Measurements from ENCODE around the gene KLHL2. TPM values are rescaled to one million over a fixed set of nuclear protein-coding genes. Genes with fewer than 3 reads are reported as not detected.

KLHL2 gene
- total RNA-seq, 2 experiments from 2014 or later: 22.2 to 27.0 TPM

DNA sequence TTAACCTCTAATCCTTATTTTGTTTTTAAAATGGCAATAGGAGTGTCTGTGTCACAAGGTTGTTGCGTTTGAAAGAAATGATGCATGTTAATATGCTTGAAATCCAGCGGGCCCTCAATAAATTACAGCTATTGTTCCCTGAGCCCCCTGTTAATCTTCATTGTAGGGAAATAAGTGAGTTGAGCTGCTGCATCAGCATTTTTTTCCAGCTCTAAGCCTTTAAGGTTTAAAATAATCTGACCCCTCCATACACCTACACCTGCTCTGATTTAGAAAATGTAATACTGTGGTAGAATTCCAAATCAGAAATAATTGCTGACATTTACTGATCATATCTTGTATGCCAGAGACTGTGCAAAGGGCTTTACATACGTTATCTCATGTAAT lies 117.5 kb downstream of the KLHL2 start:
- peaks cover 17% of the 10 kb centered on the region for H3K4me1 Mint-ChIP-seq
- ATAC-seq (no peak), DNase-seq (no peak)
- H3K27me3 Mint-ChIP-seq: no peaks in the 10 kb centered on the region
- H3K9me3 Mint-ChIP-seq (ENCODE audit: low read depth): no peaks in the 10 kb centered on the region
- CTCF ChIA-PET: interaction anchor here (0.7 kb wide), 1 partner anchor 9 kb away, joined by 3 read pairs; no protein-coding TSS in a partner anchor
- peaks cover 11% of the 10 kb centered on the region for H3K36me3 Mint-ChIP-seq
- no peak overlapping the region for H3K4me3 Mint-ChIP-seq
- H3K27ac Mint-ChIP-seq: no peak overlapping the region

DNA sequence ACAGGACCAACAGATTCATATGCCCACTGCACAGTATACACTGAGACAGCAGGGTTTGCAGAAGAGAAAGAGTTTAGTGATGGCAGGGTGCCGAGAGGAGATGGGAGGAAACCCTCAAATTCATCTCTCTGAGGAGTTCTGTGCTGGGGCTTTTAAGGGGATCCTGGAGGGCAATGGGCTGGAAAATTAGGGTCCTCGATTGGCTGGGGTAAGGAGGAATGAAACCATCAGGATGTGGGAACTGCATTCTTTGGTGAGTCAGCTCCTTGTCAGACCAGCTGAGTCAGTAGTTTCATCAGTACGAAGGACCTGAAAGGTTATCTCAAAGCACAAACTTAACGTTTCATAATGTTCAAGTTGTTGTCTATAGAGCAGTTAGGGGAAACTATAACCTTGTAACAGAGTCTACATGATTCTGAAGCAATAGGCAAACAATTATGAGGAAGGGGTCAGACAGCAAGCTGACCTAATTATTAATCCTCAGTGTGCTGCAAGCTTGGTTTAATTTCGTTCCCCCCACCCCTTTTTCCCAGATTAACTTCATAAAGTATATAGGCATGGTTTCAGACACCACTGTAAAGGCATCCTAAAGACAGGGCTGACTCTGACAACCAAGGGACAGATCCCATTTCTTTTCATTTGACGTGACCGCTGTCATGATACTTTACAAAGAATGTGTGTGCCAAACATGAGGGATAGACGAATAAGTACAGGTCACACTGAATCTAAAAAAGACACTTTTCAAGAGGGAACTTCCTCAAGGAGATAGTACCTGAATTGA lies 118.6 kb downstream of the KLHL2 start:
- CTCF ChIA-PET: no interaction called here
- ATAC-seq (no peak), DNase-seq (no peak)
- Mint-ChIP-seq H3K27me3 (no peaks in the 10 kb centered on the region), H3K4me3 (no peak overlapping the region), H3K9me3 (ENCODE audit: low read depth) (no peaks in the 10 kb centered on the region), H3K36me3 (peaks cover 18% of the 10 kb centered on the region), H3K4me1 (peaks cover 25% of the 10 kb centered on the region), H3K27ac (peak overlapping the region; percentile 48)

DNA sequence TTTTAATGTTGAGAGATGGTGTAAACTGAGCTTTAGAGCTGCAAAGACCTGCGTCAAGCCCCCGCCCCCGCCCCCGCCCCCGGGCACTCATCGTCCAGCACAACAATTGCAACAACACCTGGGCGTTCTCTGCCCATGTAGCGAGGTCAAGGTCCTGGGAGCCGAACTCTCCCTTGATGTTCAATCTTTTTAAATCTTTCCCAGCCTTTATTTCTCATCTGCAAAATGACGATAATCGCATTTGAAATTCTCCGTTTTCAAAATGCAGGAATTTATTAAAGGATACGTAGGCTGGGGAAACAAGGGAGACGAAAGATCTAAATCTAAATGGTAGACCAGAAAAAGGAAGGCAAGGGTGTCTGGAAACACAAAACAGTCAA lies 119.5 kb downstream of the KLHL2 start:
- DNase-seq: no peak
- H3K9me3 Mint-ChIP-seq (ENCODE audit: low read depth): no peaks in the 10 kb centered on the region
- H3K4me1 Mint-ChIP-seq: peaks cover 33% of the 10 kb centered on the region
- H3K27me3 Mint-ChIP-seq: no peaks in the 10 kb centered on the region
- no peak overlapping the region for H3K27ac Mint-ChIP-seq
- no peak overlapping the region for H3K4me3 Mint-ChIP-seq
- peaks cover 24% of the 10 kb centered on the region for H3K36me3 Mint-ChIP-seq
- CTCF ChIA-PET: interaction anchor here (0.6 to 1.3 kb wide), 5 partner anchors 10 to 214 kb away, joined by 3 to 8 read pairs (median 4); partner anchors contain the start of gene TMEM192
- no peak for ATAC-seq

DNA sequence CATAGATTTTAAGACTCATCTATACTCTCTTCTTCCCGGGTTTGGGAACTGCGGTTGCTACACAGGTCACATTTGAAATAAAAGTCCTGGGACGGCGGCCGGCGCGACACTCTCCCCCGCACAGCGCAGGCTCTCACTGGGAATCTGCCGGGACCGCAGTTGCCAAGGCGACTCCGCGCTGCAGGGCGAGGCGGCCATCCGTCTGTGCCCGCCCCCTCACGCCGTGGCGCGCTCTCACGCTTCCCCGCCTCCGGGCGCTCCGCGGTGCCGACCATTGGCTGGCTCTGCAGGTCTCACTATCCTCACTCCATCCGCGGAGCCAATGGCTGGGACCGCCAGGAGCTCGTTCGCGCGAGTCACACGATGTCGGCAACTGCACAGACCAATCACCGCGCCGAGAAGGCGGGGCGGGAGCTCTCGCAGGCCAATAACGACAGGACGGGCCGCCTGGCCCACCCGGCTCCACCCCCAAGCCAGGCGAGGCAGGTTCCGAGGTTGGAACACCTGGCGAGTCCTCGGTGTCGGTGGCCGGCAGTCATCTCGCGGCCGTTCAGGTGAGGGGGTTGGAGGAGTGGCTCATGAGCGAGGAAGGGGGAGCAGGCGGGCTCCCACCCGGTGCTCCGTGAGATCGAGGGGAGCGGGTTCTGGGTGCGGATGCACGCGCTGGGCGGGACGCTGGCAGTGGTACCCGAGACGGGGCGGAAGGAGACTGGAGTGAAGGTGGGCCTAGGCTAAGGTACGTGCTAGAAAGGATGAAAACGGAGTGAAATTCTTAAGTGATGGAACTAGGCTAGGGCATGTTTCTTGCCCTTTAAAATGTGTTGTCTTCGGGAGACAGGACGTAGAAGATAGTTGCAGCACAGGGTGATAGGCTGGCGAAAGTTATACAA lies 120.1 kb downstream of the KLHL2 start, which contains the start of gene MSMO1:
TSS of gene MSMO1 (plus strand) at position 459 of the 890 bp plus-strand sequence. CDS start 5,702 bp downstream, outside the sequence.
- H3K36me3 Mint-ChIP-seq: peaks cover 30% of the 10 kb centered on the region
- H3K4me3 Mint-ChIP-seq: no peak within 1 kb of the TSS
- H3K9me3 Mint-ChIP-seq (ENCODE audit: low read depth): no peaks in the 10 kb centered on the region
- no peaks in the 10 kb centered on the region for H3K27me3 Mint-ChIP-seq
- peaks cover 40% of the 10 kb centered on the region for H3K4me1 Mint-ChIP-seq
- DNase-seq (peak; percentile 99), ATAC-seq (peak; percentile 98)
- H3K27ac Mint-ChIP-seq: no peak within 1 kb of the TSS
- CTCF ChIA-PET: interaction anchor here (0.6 to 1.3 kb wide), 6 partner anchors 10 to 215 kb away, joined by 3 to 8 read pairs (median 4); partner anchors contain the start of gene TMEM192

DNA sequence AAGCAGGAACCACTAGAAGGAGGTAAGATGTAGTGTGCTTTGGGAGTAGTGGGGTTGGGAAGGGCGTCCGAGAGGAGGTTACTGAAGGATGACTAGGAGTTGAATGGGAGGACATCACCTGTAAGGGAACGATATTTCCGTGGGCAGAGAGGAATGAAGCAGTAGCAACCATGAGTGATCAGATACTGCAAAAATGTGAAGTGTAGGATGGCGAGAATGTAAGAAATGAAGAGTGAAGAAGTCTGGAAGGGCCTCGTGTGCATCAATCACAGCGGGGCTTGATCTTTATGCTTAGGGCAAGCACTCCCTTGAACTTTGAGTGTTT lies 120.7 kb downstream of the KLHL2 start:
- Mint-ChIP-seq H3K27me3 (no peaks in the 10 kb centered on the region), H3K4me1 (peaks cover 43% of the 10 kb centered on the region), H3K4me3 (no peak overlapping the region), H3K36me3 (peaks cover 32% of the 10 kb centered on the region), H3K9me3 (ENCODE audit: low read depth) (no peaks in the 10 kb centered on the region), H3K27ac (no peak overlapping the region)
- CTCF ChIA-PET: interaction anchor here (0.6 to 1.3 kb wide), 3 partner anchors 15 to 197 kb away, joined by 4 to 8 read pairs (median 4); no protein-coding TSS in a partner anchor
- peak; percentile 0 for ATAC-seq
- DNase-seq: no peak

DNA sequence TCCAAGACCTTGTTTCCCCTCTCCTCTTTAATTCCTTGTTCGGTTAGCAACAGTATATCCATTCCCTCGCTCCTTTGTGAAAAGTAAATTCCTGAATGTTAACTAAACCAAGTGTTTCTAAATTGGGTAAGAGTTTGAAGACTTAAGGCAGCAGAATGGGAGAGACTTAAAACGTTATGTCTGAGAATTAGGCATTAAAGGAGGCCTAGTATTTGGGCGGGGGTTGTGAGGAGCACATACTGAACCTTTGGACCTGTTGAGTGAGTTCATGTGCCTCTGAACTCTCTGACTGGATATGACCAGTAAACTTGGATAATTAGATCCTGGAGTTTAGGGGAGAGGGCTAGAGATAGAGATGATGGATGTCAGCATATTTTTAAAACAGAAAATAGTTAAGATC lies 121.3 kb downstream of the KLHL2 start:
- ATAC-seq: no peak
- Mint-ChIP-seq H3K4me1 (peaks cover 43% of the 10 kb centered on the region), H3K27ac (no peak overlapping the region), H3K36me3 (peaks cover 29% of the 10 kb centered on the region), H3K9me3 (ENCODE audit: low read depth) (no peaks in the 10 kb centered on the region), H3K4me3 (no peak overlapping the region), H3K27me3 (no peaks in the 10 kb centered on the region)
- DNase-seq: no peak
- CTCF ChIA-PET: interaction anchor here (0.6 to 0.9 kb wide), 2 partner anchors 35 to 216 kb away, joined by 3 to 4 read pairs; partner anchors contain the start of gene TMEM192

DNA sequence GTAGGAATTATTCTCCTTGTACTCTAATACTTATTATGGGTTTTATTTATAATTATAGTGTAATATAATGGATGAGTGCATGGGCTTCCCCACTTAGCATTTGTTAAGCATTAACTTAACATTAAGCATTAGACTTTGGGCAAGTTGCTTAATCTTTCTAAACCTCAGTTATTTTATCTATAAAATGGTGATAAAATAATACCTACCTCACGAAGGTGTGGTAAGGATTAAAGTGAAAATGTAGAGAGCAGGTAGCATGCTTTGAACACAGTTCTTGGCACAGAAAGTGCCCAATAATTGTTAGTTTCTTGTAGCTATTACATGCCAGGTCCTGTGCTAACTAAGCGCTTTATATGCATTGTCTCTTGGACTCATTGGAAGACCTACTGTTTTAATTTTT lies 122.7 kb downstream of the KLHL2 start:
- no peaks in the 10 kb centered on the region for H3K9me3 Mint-ChIP-seq (ENCODE audit: low read depth)
- DNase-seq: no peak
- no peak overlapping the region for H3K27ac Mint-ChIP-seq
- ATAC-seq: no peak
- H3K4me3 Mint-ChIP-seq: peak overlapping the region; percentile 41
- CTCF ChIA-PET: interaction anchor here (0.7 to 1.5 kb wide), 4 partner anchors 10 to 217 kb away, joined by 3 to 4 read pairs (median 3); partner anchors contain the start of gene TMEM192
- H3K4me1 Mint-ChIP-seq: peaks cover 49% of the 10 kb centered on the region
- peaks cover 36% of the 10 kb centered on the region for H3K36me3 Mint-ChIP-seq
- no peaks in the 10 kb centered on the region for H3K27me3 Mint-ChIP-seq

DNA sequence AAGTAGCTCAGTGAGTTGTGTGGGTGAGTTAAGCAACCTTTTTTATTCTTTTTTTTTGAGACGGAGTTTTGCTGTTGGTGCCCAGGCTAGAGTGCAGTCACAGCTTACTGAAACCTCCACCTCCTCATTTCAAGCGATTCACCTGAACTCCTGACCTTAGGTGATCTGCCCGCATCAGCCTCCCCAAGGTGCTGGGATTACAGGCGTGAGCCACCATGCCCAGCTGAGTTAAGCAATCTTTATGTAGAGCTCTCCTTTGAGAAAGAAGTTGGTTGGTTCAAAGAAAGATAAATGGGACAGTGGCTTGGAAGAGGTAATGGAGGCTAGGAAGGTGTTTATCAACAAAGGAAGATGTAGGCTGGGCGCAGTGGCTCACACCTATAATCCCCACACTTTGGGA lies 123.3 kb downstream of the KLHL2 start:
- CTCF ChIA-PET: interaction anchor here (0.5 to 1.5 kb wide), 4 partner anchors 9 to 218 kb away, joined by 3 to 4 read pairs (median 3); partner anchors contain the start of gene TMEM192
- H3K36me3 Mint-ChIP-seq: peaks cover 40% of the 10 kb centered on the region
- no peaks in the 10 kb centered on the region for H3K9me3 Mint-ChIP-seq (ENCODE audit: low read depth)
- H3K4me3 Mint-ChIP-seq: peak overlapping the region; percentile 41
- peak overlapping the region; percentile 12 for H3K27ac Mint-ChIP-seq
- no peak for ATAC-seq
- H3K4me1 Mint-ChIP-seq: peaks cover 49% of the 10 kb centered on the region
- no peak for DNase-seq
- no peaks in the 10 kb centered on the region for H3K27me3 Mint-ChIP-seq

DNA sequence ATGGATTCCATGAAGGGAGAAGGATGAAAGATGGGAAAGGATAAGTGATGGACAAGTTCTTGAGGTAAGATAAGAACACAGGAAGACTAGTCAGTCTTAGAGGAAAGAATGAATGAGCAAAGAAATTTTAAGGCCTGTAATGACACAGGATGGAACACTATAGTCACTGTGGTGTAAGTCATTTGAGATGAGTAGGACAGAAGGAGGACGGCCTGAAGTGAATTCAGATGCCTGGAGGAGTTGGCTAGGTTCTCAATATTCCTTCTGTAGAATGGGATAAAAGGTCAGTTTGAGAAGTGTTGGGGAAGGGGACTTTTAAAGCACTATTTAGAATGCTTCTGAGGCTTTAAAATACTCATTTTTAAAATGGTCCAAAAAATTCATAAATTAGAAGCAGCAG lies 124.0 kb downstream of the KLHL2 start:
- CTCF ChIA-PET: interaction anchor here (1.5 to 1.8 kb wide), 3 partner anchors 9 to 219 kb away, joined by 3 to 5 read pairs (median 4); partner anchors contain the start of gene TMEM192
- DNase-seq (no peak), ATAC-seq (no peak)
- Mint-ChIP-seq H3K27ac (peak overlapping the region; percentile 66), H3K4me1 (peaks cover 42% of the 10 kb centered on the region), H3K4me3 (peak overlapping the region; percentile 41), H3K9me3 (ENCODE audit: low read depth) (no peaks in the 10 kb centered on the region), H3K36me3 (peaks cover 40% of the 10 kb centered on the region), H3K27me3 (no peaks in the 10 kb centered on the region)

DNA sequence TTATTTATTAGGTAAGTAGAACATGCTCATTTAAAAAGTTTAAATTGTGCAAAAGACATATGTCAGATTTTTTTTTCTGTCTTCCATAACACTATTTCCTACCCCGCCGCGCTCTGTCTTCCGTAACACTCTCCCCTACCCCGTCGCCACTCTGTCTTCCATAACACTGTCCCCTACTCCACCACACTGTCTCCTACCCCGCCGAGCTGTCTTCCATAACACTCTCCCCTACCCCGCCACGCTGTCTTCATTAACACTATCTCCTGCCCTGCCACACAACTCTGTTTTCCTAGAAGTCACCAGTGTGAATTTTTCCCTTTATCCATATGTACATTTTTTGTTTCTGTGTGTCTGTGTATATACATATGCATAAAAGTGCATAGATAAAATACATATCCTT lies 124.5 kb downstream of the KLHL2 start:
- Mint-ChIP-seq H3K27me3 (no peaks in the 10 kb centered on the region), H3K36me3 (peaks cover 40% of the 10 kb centered on the region), H3K4me3 (peak overlapping the region; percentile 43), H3K4me1 (peaks cover 45% of the 10 kb centered on the region), H3K9me3 (ENCODE audit: low read depth) (no peaks in the 10 kb centered on the region), H3K27ac (peak overlapping the region; percentile 59)
- CTCF ChIA-PET: interaction anchor here (1.8 kb wide), 1 partner anchor 219 kb away, joined by 5 read pairs; the partner anchor contains the start of gene TMEM192
- ATAC-seq: no peak
- no peak for DNase-seq

DNA sequence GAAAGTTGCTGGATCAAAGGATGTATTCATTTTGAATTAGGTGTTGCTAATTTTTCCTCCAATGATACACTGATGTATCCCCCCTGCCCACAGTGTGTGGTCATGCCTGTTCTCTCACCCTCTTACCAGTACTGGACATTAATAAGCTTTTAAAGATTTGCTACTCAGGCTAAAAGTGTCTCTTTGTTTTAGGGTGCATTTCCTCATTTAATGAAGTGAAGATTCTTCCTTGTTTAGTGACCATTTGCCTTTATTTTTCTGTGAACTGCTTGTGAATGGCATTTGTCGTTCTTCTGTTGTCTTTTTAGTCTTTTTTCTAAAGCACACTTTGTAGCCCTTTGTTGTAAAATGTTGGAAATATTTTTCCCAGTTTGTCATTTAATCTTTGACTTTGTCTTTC lies 125.1 kb downstream of the KLHL2 start:
- no peak for DNase-seq
- peak overlapping the region; percentile 43 for H3K4me3 Mint-ChIP-seq
- H3K9me3 Mint-ChIP-seq (ENCODE audit: low read depth): no peaks in the 10 kb centered on the region
- CTCF ChIA-PET: interaction anchor here (1.4 to 2.3 kb wide), 3 partner anchors 16 to 220 kb away, joined by 5 to 8 read pairs (median 5); partner anchors contain the start of gene TMEM192
- no peak overlapping the region for H3K27ac Mint-ChIP-seq
- ATAC-seq: no peak
- peaks cover 43% of the 10 kb centered on the region for H3K36me3 Mint-ChIP-seq
- H3K27me3 Mint-ChIP-seq: no peaks in the 10 kb centered on the region
- peaks cover 47% of the 10 kb centered on the region for H3K4me1 Mint-ChIP-seq

DNA sequence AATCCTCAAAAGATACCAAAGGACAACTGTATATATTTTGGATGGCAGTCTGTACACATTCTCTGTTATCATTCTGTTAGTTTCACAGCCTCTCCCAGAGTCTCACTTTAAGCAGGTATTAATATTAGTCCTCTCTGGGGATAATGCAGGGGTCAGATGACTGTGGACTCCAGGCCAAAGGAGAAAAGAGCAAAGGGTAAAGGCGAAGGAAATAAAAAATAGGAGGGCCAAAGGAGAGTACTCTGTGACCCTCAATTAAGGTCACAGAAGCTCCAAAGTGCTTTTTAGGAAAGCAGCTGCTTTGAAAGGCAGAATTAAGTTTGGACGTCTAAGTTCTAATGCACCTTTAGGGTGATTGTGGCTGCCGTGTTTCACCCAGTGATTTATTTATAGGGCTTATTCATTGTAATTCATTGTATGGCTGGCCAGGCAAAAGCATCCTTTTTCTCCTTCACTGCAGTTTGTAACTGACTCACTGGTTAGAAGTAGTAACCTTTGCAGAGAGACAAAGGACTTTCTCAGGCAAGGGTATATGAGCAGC lies 127.9 kb downstream of the KLHL2 start:
- ATAC-seq (no peak), DNase-seq (no peak)
- CTCF ChIA-PET: no interaction called here
- H3K4me3 Mint-ChIP-seq: no peak overlapping the region
- peaks cover 54% of the 10 kb centered on the region for H3K36me3 Mint-ChIP-seq
- no peak overlapping the region for H3K27ac Mint-ChIP-seq
- H3K27me3 Mint-ChIP-seq: no peaks in the 10 kb centered on the region
- peaks cover 42% of the 10 kb centered on the region for H3K4me1 Mint-ChIP-seq
- no peaks in the 10 kb centered on the region for H3K9me3 Mint-ChIP-seq (ENCODE audit: low read depth)

DNA sequence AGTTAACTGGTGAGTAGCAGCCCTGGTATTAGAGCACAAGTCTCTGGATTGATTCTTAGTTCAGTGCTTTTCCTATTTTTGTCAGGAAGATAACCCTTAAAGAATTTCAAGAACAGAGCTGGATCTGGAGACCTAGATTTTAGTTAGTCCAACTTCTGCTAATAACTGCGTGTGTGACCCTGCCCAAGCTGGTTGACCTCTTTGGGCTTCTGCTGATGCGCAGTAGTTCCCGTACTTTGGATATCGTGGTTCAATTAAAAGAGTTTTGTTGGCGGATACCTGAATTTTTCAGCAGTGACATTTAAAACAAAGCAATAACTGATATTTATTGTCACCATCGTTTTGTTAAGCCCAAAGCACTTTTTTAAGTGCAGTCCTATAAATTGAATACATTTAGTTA lies 129.4 kb downstream of the KLHL2 start:
- CTCF ChIA-PET: interaction anchor here (1.1 kb wide), 1 partner anchor 206 kb away, joined by 3 read pairs; no protein-coding TSS in a partner anchor
- DNase-seq (no peak), ATAC-seq (no peak)
- Mint-ChIP-seq H3K27me3 (no peaks in the 10 kb centered on the region), H3K36me3 (peaks cover 48% of the 10 kb centered on the region), H3K4me1 (peaks cover 27% of the 10 kb centered on the region), H3K9me3 (ENCODE audit: low read depth) (no peaks in the 10 kb centered on the region), H3K27ac (no peak overlapping the region), H3K4me3 (no peak overlapping the region)

Measured in activated CD8-positive, alpha-beta memory T cell treated with anti-CD3 and anti-CD28 coated beads, Interleukin-2, amount 10 ng/mL, durations not matched to agents 7 days and 5 days (primary cell).